Esophagus squamous epithelium (tissue), 5 donors: Measurements from ENCODE around the gene MTIF2. TPM values are rescaled to one million over a fixed set of nuclear protein-coding genes. Genes with fewer than 3 reads are reported as not detected.
"Not testable (repeated sequence)": the region's sequence is repeated elsewhere in the genome, so short reads cannot be mapped to it uniquely, and the experiment has no call there.

Experiments
- DNase-seq: peaks from one replicate; lab custom pipeline; 2025; lab: John Stamatoyannopoulos, UW
- H3K27ac ChIP-seq, 4 donors: fragments of 200-600 bp; sonication (generic); one replicate each; pipeline ENCODE4 v1.5.1; 2016 to 2019; ENCODE audit warnings: mild to moderate bottlenecking in 1 of 4
- H3K27me3 ChIP-seq, 4 donors: fragments of 200-600 bp; sonication (generic); 1 replicate in 3 of 4; 2 replicates in 1 of 4; pipeline versions ENCODE4 v1.5.1 to v1.6.0; 2017 to 2021; ENCODE audit warnings: antibody characterized with exemption in 1 of 4
- H3K36me3 ChIP-seq, 3 donors: fragments of 200-600 bp; sonication (generic); one replicate each; pipeline ENCODE4 v1.5.1; 2016 to 2019
- H3K4me1 ChIP-seq, 3 donors: fragments of 200-600 bp; sonication (generic); one replicate each; pipeline ENCODE4 v1.5.1; 2017 to 2019
- H3K4me3 ChIP-seq, 4 donors: fragments of 200-600 bp; sonication (generic); 1 replicate in 3 of 4; 2 replicates in 1 of 4; pipeline ENCODE4 v1.5.1; 2016 to 2019; ENCODE audit warnings: mild to moderate bottlenecking in 2 of 4, moderate library complexity in 1 of 4
- H3K9me3 ChIP-seq, 3 donors: fragments of 200-600 bp; sonication (generic); one replicate each; pipeline ENCODE4 v1.5.1; 2016 to 2019
- POLR2A ChIP-seq, 4 donors: fragments of 450-650 bp; IDR thresholded peaks; one replicate each; pipeline ENCODE4 v1.6.1; 2017; ENCODE audit warnings: antibody characterized with exemption in 4 of 4, mild to moderate bottlenecking in 4 of 4, moderate library complexity in 3 of 4
- WGBS, 2 donors: methylation state at CpG; one replicate each; pipeline ENCODE4 v1.1.5; 2018; 5-methylcytosine and 5-hydroxymethylcytosine counted together
- intact Hi-C: fragments of 100-400 bp; cut with DNase I; formaldehyde crosslinking; loops from one replicate; pipeline ENCODE4 v1.15.0; 2022
- total RNA-seq, 4 donors: library from RNA; depleted of rRNA; stranded (reverse); fragments of >200 nt; gene quantifications; one replicate each; pipeline ENCODE4 v1.1.0, GENCODE V29; 2016
- TF ChIP-seq, protein P1 (sequence below), 6 experiments: fragments of 450-650 bp in 4 of 6; fragments of 200-600 bp in 2 of 6; sonication (generic) in 2 of 6; IDR thresholded peaks; one replicate each; pipeline ENCODE4 v1.5.1; 2016 to 2019; ENCODE audit warnings: antibody characterized with exemption in 6 of 6, mild to moderate bottlenecking in 4 of 6, moderate library complexity in 4 of 6
- donor health status: DM: yes; HTN: yes; CAD: no.

MTIF2 gene
- total RNA-seq, 4 donors from 2014 or later = 13.8 to 28.9 (median 24.4) TPM

DNA sequence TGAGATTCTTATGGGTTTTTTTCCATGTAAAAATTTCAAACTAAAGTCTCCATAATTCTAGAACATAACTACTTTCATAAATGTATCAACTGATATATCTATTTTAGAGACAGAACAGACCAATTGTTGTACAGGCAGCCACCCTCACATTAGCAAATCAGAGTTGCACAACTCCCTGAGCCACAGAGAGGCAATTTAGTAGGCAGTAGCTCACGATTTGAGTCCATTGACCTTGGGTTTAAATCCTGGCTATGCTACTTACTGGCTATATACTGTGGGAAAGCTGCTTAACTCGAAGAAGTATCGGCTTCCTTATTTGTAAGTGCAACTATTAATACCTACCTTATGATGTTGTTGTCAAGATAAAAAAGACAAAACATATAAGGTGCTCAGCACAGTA is 16.2 kb downstream of the MTIF2 start:
- intact Hi-C loops = no loop called here
- H3K27me3 ChIP-seq = no peaks in the 10 kb centered on the region
- no peak overlapping the region for H3K27ac ChIP-seq
- no peak for DNase-seq
- no peaks in the 10 kb centered on the region for H3K9me3 ChIP-seq
- WGBS, 2 donors = 83 to 88% methylated on average over 3 of the region's 3 CpGs
- TF ChIP-seq, protein P1, sequence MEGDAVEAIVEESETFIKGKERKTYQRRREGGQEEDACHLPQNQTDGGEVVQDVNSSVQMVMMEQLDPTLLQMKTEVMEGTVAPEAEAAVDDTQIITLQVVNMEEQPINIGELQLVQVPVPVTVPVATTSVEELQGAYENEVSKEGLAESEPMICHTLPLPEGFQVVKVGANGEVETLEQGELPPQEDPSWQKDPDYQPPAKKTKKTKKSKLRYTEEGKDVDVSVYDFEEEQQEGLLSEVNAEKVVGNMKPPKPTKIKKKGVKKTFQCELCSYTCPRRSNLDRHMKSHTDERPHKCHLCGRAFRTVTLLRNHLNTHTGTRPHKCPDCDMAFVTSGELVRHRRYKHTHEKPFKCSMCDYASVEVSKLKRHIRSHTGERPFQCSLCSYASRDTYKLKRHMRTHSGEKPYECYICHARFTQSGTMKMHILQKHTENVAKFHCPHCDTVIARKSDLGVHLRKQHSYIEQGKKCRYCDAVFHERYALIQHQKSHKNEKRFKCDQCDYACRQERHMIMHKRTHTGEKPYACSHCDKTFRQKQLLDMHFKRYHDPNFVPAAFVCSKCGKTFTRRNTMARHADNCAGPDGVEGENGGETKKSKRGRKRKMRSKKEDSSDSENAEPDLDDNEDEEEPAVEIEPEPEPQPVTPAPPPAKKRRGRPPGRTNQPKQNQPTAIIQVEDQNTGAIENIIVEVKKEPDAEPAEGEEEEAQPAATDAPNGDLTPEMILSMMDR (IDR thresholded peaks at IDR 0.05) = no peak
- no peak for TF ChIP-seq POLR2A (IDR thresholded peaks at IDR 0.05)
- no peak overlapping the region for H3K4me3 ChIP-seq
- peaks cover 9 to 97% (median 19%) of the 10 kb centered on the region in 3 donors for H3K36me3 ChIP-seq
- H3K4me1 ChIP-seq = no peaks in the 10 kb centered on the region

DNA sequence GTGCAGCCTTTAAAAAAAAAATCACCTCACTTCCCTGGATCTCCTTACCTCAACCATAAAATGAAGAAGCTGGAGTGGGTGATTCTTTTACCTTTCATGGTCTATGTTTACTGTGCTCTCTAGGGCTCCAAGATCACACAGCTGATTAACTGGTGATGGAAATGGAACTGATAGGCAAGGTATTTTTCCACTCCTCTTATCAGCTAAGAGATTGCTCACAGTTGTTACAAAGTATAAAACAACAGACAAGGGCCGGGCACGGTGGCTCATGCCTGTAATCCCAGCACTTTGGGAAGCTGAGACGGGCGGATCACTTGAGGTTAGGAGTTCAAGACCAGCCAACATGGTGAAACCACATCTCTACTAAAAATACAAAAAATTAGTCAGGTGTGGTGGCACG is 22.0 kb downstream of the MTIF2 start:
- intact Hi-C loops = no loop called here
- H3K36me3 ChIP-seq = peaks cover 0 to 97% (median 12%) of the 10 kb centered on the region in 3 donors
- DNase-seq = no peak
- H3K27ac ChIP-seq = no peak overlapping the region
- no peaks in the 10 kb centered on the region for H3K9me3 ChIP-seq
- TF ChIP-seq POLR2A (IDR thresholded peaks at IDR 0.05) = no peak
- TF ChIP-seq, protein P1 (IDR thresholded peaks at IDR 0.05) = no peak
- H3K4me1 ChIP-seq = no peaks in the 10 kb centered on the region
- H3K4me3 ChIP-seq = no peak overlapping the region
- WGBS, 2 donors = 79 to 85% methylated on average over 4 to 5 of the region's 5 CpGs
- no peaks in the 10 kb centered on the region for H3K27me3 ChIP-seq

DNA sequence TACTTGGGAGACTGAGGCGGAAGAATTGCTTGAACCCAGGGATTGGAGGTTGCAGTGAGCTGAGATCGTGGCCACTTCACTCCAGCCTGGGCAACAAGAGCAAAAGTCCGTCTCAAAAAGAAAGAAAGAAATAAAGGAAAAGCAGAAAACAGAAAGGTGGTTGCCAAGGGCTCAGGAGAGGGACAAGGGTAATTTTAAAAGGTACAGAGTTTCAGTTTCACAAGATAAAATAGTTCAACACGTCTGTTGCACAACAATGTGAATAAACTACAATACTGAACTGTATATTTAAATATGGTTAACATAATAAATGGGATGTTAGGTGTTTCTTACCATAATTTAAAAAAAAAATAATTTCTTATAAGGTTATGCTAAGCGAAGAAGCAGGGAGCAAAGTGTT is 23.6 kb downstream of the MTIF2 start:
- TF ChIP-seq, protein P1 (IDR thresholded peaks at IDR 0.05) = no peak
- TF ChIP-seq POLR2A (IDR thresholded peaks at IDR 0.05) = no peak
- WGBS, 2 donors = 78 to 87% methylated on average over 5 of the region's 5 CpGs

DNA sequence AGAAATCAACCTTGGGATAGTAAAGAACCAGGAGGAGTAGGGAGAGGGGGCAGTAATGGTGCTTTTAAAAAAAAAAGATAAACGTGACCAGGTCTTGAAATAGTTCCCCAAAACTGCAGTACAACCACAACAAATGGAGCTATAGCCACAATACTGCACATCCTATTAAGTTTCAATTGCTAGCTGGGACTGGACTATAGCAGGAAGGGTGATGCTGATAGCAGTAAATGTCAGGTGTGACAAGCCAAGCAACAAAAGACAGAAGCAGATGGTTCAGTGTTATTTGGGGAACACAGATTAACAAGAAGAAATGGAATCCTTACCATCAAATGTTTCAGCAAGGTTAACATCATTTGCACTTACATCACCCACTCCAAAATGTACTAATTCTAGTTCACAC is 26.4 kb downstream of the MTIF2 start:
- 62 to 65% methylated on average over 1 of the region's 1 CpG for WGBS, 2 donors
- no peaks in the 10 kb centered on the region for H3K9me3 ChIP-seq
- no peak overlapping the region for H3K4me3 ChIP-seq
- H3K27me3 ChIP-seq = no peaks in the 10 kb centered on the region
- DNase-seq = no peak
- no peaks in the 10 kb centered on the region for H3K4me1 ChIP-seq
- peaks cover 0 to 99% (median 4%) of the 10 kb centered on the region in 3 donors for H3K36me3 ChIP-seq
- H3K27ac ChIP-seq = no peak overlapping the region
- no peak for TF ChIP-seq POLR2A (IDR thresholded peaks at IDR 0.05)
- TF ChIP-seq, protein P1 (IDR thresholded peaks at IDR 0.05) = no peak
- intact Hi-C loops = no loop called here

More for the DNA sequence above, 23.6 kb downstream of the MTIF2 start:
- H3K27me3 ChIP-seq = no peaks in the 10 kb centered on the region
- peaks cover 0 to 99% (median 12%) of the 10 kb centered on the region in 3 donors for H3K36me3 ChIP-seq
- DNase-seq = no peak
- intact Hi-C loops = no loop called here
- H3K9me3 ChIP-seq = no peaks in the 10 kb centered on the region
- H3K4me1 ChIP-seq = no peaks in the 10 kb centered on the region
- H3K4me3 ChIP-seq = no peak overlapping the region
- H3K27ac ChIP-seq = no peak overlapping the region

DNA sequence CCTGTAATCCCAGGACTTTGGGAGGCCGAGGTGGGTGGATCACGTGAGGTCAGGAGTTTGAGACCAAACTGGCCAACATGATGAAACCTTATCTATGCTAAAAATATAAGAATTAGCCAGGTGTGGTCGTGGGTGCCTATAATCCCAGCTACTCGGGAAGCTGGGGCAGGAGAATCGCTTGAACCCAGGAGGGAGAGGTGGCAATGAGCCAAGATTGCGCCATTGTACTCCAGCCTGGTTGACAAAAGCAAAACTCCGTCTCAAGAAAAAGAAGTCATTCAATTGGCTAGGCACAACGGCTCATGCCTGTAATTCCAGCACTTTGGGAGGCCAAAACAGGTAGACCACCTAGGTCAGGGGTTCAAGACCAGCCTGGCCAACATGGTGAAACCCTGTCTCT is 27.4 kb downstream of the MTIF2 start:
- H3K4me3 ChIP-seq, DNase-seq, H3K27ac ChIP-seq, H3K9me3 ChIP-seq, H3K4me1 ChIP-seq, intact Hi-C loops, H3K27me3 ChIP-seq: not testable (repeated sequence)
- WGBS, 2 donors = 91 to 95% methylated on average over 4 to 8 of the region's 8 CpGs
- H3K36me3 ChIP-seq = peaks cover 0 to 98% (median 4%) of the 10 kb centered on the region in 3 donors
